Body of pancreas (tissue), 4 donors: ENCODE data around the gene ZNF862. TPM values are rescaled to one million over a fixed set of nuclear protein-coding genes. Genes with fewer than 3 reads are reported as not detected.

Experiments
- ATAC-seq: fragments of 150-250 bp; one replicate; pipeline ENCODE4 v1.9.1; 2016
- DNase-seq, 4 donors: peaks; one replicate each; pipeline ENCODE4 v3.0.0-alpha.2; 2019
- H3K27ac ChIP-seq, 4 donors: fragments of 200-600 bp; sonication (generic); 1 replicate in 3 of 4; 2 replicates in 1 of 4; pipeline versions ENCODE4 v1.5.1 to v1.6.1; 2016 to 2019; ENCODE audit warnings: mild to moderate bottlenecking in 1 of 4, mixed read lengths in 1 of 4, moderate library complexity in 1 of 4
- H3K27me3 ChIP-seq, 2 donors: fragments of 200-600 bp; sonication (generic); one replicate each; pipeline ENCODE4 v1.6.0; 2016; ENCODE audit warnings: mild to moderate bottlenecking in 1 of 2
- H3K36me3 ChIP-seq, 2 donors: fragments of 200-600 bp; sonication (generic); replicated peaks in 1 of 2; 2 replicates each; pipeline ENCODE4 v1.5.1; 2016; ENCODE audit warnings: low read depth in 2 of 2; ENCODE audit not compliant: insufficient read depth in 1 of 2
- H3K4me1 ChIP-seq: fragments of 200-600 bp; sonication (generic); one replicate; pipeline ENCODE4 v1.6.0; 2016
- H3K4me3 ChIP-seq, 2 donors: fragments of 200-600 bp; sonication (generic); 1 replicate in 1 of 2; 2 replicates in 1 of 2; pipeline ENCODE4 v1.5.1; 2016 to 2019
- H3K9me3 ChIP-seq, 3 donors: fragments of 200-600 bp; sonication (generic); 1 replicate in 2 of 3; 2 replicates in 1 of 3; pipeline ENCODE4 v1.5.1; 2016
- POLR2A ChIP-seq, 3 donors: fragments of 450-650 bp; IDR thresholded peaks; one replicate each; pipeline ENCODE4 v1.6.1; 2016; ENCODE audit warnings: antibody characterized with exemption in 3 of 3, mild to moderate bottlenecking in 2 of 3
- WGBS, 2 donors: methylation state at CpG; one replicate each; pipeline ENCODE4 v1.1.5; 2017; 5-methylcytosine and 5-hydroxymethylcytosine counted together
- intact Hi-C: fragments of 100-400 bp; cut with DNase I; formaldehyde crosslinking; loops from one replicate; pipeline ENCODE4 v1.15.1; 2023
- total RNA-seq, 2 donors: library from RNA; depleted of rRNA; stranded (reverse); fragments of >200 nt; gene quantifications; one replicate each; pipeline ENCODE4 v1.1.0, GENCODE V29; 2016
- TF ChIP-seq, protein P1 (sequence below), 7 experiments: fragments of 450-650 bp in 4 of 7; fragments of 200-600 bp in 3 of 7; sonication (generic) in 3 of 7; IDR thresholded peaks; one replicate each; pipeline ENCODE4 v1.5.1; 2016 to 2019; ENCODE audit warnings: antibody characterized with exemption in 7 of 7

The ZNF862 gene
- total RNA-seq, 2 donors from 2014 or later: 10.9 to 18.8 TPM

GRCh38 chr7:149819141-149819960 is 18.8 kb upstream of the ZNF862 start:
- Histone ChIP-seq H3K4me3 (no peak overlapping the region), H3K9me3 (no peaks in the 10 kb centered on the region), H3K36me3 (no peaks in the 10 kb centered on the region), H3K4me1 (no peaks in the 10 kb centered on the region), H3K27me3 (no peaks in the 10 kb centered on the region), H3K27ac (no peak overlapping the region)
- DNase-seq (no peak), ATAC-seq (no peak)
- intact Hi-C loops: no loop called here
- TF ChIP-seq POLR2A (IDR thresholded peaks at IDR 0.05): no peak
- TF ChIP-seq, protein P1, sequence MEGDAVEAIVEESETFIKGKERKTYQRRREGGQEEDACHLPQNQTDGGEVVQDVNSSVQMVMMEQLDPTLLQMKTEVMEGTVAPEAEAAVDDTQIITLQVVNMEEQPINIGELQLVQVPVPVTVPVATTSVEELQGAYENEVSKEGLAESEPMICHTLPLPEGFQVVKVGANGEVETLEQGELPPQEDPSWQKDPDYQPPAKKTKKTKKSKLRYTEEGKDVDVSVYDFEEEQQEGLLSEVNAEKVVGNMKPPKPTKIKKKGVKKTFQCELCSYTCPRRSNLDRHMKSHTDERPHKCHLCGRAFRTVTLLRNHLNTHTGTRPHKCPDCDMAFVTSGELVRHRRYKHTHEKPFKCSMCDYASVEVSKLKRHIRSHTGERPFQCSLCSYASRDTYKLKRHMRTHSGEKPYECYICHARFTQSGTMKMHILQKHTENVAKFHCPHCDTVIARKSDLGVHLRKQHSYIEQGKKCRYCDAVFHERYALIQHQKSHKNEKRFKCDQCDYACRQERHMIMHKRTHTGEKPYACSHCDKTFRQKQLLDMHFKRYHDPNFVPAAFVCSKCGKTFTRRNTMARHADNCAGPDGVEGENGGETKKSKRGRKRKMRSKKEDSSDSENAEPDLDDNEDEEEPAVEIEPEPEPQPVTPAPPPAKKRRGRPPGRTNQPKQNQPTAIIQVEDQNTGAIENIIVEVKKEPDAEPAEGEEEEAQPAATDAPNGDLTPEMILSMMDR (IDR thresholded peaks at IDR 0.05): no peak
- WGBS, 2 donors: 59 to 89% methylated on average over 3 to 17 of the region's 28 CpGs

DNA sequence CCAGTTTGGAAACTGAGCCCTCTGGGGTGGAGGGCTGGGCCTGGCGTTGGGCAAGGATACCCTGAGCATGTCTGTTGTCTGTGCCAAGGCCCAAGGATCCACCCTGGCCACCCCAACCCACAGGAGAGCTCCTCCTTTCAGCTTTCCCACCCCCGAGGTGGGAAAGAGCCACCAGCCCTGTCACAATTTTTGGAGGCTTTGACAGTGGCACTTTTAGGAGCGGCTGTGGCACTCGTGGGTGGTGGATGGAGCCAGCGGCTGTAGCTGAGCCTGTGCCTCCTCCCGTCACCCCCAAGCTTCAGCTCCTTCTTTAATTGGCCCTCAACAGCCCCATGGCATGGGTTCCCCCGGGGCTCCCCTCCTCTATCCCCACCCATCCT is 18.2 kb upstream of the ZNF862 start:
- Histone ChIP-seq H3K27ac (no peak overlapping the region), H3K36me3 (no peaks in the 10 kb centered on the region), H3K27me3 (no peaks in the 10 kb centered on the region), H3K4me3 (no peak overlapping the region), H3K9me3 (no peaks in the 10 kb centered on the region), H3K4me1 (no peaks in the 10 kb centered on the region)
- TF ChIP-seq, protein P1 (IDR thresholded peaks at IDR 0.05): no peak
- no peak for TF ChIP-seq POLR2A (IDR thresholded peaks at IDR 0.05)
- ATAC-seq: no peak
- WGBS, 2 donors: 71 to 75% methylated on average over 6 to 7 of the region's 7 CpGs
- no peak for DNase-seq
- intact Hi-C loops: no loop called here

DNA sequence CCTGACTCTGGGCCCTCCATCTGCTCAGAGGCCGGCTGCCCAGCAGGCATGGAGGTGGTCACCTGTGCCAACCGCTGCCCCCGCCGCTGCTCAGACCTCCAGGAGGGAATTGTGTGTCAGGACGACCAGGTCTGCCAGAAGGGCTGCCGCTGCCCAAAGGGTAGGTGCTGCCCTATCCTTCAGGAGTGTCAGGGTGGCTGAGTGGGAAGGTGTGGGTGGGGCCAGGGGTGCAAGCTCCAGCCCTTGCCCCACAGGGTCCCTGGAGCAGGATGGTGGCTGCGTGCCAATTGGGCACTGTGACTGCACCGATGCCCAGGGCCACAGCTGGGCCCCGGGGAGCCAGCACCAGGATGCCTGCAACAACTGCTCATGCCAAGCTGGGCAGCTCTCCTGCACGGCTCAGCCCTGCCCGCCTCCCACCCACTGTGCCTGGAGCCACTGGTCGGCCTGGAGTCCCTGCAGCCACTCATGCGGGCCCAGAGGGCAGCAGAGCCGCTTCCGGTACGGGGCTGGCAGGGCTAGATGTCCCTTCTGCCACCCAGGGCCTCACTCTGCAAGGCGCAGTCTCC is 17.5 kb upstream of the ZNF862 start:
- Histone ChIP-seq H3K4me1 (no peaks in the 10 kb centered on the region), H3K27me3 (no peaks in the 10 kb centered on the region), H3K36me3 (no peaks in the 10 kb centered on the region), H3K27ac (no peak overlapping the region), H3K4me3 (no peak overlapping the region), H3K9me3 (no peaks in the 10 kb centered on the region)
- DNase-seq (no peak), ATAC-seq (no peak)
- no peak for TF ChIP-seq POLR2A (IDR thresholded peaks at IDR 0.05)
- TF ChIP-seq, protein P1 (IDR thresholded peaks at IDR 0.05): no peak
- 70% methylated on average over 17 of the region's 17 CpGs; no CpG with 5 or more reads in 1 of the 2 donors for WGBS, 2 donors
- intact Hi-C loops: no loop called here

GRCh38 chr7:149821191-149822148 is 16.7 kb upstream of the ZNF862 start:
- H3K4me3 ChIP-seq: no peak overlapping the region
- H3K9me3 ChIP-seq: no peaks in the 10 kb centered on the region
- H3K4me1 ChIP-seq: no peaks in the 10 kb centered on the region
- intact Hi-C loops: no loop called here
- no peak for ATAC-seq
- H3K27ac ChIP-seq: no peak overlapping the region
- DNase-seq: no peak
- no peaks in the 10 kb centered on the region for H3K36me3 ChIP-seq
- H3K27me3 ChIP-seq: no peaks in the 10 kb centered on the region
- TF ChIP-seq, protein P1 (IDR thresholded peaks at IDR 0.05): no peak
- TF ChIP-seq POLR2A (IDR thresholded peaks at IDR 0.05): no peak
- WGBS, 2 donors: 83 to 88% methylated on average over 17 to 30 of the region's 30 CpGs
